Suppressor macrophage (primary cell): Measurements from ENCODE around the gene RHOH.
A peak's percentile ranks its signal among the peaks of the same experiment; 100 is the strongest.
"Not testable (repeated sequence)": the region's sequence is repeated elsewhere in the genome, so short reads cannot be mapped to it uniquely, and the experiment has no call there.

Experiments
- DNase-seq, 4 experiments: peaks; one replicate each; pipeline ENCODE4 v3.0.0-alpha.2; 2020 to 2022
- total RNA-seq, 17 experiments: gene quantifications; one replicate each; lab custom pipeline; 2026; ENCODE audit warnings: mixed read lengths in 6 of 17, inconsistent platforms in 3 of 17; lab: John Stamatoyannopoulos, UW

Gene RHOH, protein sequence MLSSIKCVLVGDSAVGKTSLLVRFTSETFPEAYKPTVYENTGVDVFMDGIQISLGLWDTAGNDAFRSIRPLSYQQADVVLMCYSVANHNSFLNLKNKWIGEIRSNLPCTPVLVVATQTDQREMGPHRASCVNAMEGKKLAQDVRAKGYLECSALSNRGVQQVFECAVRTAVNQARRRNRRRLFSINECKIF
- 0.13 to 10.7 (median 1.2) reads per million in 17 experiments for total RNA-seq

DNA sequence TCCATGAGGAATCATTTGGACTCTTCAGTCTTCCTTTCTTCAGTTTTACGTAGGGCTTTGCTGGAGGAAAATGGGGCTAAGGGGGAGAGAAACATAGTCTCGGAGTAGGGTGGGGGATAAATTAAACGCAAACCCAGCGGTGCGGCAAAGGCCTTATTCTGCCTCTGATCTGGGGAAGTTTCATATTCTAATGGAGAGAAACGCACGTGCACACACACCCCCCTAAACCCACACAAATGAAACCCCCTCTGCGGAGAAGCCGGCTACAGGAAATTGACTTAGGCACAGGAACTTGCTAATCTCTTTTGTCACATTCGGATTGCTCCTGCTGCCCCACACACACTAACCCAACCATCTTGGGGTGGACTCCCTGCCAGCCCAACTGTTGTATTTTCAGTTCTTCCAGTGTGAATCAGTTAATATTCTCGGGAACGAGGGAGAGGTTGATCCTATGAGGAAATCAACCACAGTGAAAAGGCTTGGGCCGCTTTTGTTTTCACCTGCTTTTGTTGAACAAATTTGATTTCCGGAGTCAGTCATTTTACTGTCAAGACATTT is at the start of gene RHOH:
RHOH (plus strand) TSS at position 308 of the 558 bp plus-strand sequence. CDS start 46,356 bp downstream, outside the sequence.
- peak in 2 of 4 experiments; percentile 22 to 28 for DNase-seq

DNA sequence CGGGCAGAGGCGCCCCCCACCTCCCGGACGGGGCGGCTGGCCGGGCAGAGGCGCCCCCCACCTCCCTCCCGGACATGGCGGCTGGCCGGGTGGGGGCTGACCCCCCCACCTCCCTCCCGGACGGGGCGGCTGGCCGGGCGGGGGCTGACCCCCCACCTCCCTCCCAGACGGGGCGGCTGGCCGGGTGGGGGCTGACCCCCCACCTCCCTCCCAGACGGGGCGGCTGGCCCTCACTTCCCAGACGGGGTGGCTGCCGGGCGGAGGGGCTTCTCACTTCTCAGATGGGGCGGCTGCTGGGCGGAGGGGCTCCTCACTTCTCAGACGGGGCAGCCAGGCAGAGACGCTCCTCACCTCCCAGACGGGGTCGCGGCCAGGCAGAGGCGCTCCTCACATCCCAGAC is 49.3 kb upstream of the RHOH start:
- not testable (repeated sequence) for DNase-seq

DNA sequence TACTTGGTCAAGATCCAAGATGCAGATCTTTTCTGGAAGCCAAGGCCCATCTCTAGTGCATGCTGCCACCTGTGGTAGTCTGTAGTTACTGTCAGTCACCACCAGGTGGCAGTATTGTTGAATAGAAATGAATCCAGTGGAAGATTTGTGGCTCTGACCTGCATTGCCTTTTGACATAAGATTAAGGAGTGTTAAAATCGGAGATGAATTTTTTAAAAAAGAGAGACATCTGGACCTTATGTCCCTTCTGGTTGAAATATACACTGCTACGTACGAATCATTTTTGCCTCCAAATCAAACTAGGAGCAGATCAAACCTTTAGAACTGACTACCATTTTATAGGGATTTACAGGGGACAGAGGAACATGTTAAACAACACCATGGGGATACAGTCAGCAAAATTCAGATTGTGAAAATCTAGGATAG is 46.9 kb upstream of the RHOH start:
- DNase-seq, result peak; percentile 67 to 94 (median 87)

DNA sequence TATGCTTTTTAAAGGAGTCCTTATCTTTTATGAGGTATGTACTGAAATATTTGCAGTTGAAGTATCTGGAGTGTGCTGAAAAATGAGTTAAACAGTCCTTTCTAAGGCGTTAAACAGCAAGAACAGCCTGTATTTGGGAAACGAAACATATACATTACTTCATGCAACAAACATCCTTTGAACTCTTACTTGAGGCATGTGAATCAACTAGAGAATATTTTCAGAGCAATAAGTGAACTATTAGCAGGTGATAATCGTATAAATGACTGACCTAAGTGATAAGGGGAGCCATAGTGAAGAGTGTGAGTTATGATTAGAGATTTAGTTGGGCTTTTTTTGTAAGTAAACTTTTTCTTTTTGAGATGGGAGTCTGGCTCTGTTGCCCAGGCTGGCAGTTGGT is 45.9 kb upstream of the RHOH start:
- no peak for DNase-seq

DNA sequence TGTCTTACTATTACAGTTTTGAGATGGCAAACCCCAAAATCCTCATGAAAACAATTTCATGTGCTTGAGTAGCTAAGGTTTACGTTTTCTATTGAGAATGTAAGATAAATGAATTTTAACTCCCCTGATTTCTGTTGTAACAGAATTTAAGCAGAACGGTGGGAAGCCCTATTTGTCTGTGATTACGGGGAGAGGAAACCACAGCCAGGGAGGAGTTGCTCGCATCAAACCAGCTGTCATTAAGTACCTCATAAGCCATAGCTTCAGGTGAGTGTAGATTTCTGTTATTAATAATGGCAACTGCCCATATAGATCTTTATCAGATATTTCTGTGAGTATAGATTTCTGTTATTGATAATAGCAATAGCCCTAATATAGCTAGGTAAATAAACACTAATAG is 44.2 kb upstream of the RHOH start:
- no peak for DNase-seq

DNA sequence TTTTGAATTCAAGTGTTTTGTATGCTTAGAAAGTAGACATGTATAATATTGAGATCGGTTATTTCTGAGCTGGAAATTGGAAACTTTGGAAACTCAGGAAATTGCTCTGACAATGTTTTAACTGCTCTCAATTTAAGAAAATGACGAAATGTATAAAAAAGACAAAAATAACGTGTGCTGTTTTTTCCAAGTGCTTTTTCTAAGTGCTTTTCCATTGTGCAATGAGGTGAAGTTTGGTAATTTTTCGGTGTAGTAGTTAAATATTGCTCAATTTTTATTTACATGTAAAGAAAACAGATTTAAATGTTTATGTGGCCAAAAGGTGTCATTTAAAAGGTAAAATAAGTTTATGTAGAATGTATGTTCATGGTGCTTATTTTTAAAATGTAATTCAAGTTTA is 39.4 kb upstream of the RHOH start:
- DNase-seq, result peak in 2 of 4 experiments; percentile 8 to 15

DNA sequence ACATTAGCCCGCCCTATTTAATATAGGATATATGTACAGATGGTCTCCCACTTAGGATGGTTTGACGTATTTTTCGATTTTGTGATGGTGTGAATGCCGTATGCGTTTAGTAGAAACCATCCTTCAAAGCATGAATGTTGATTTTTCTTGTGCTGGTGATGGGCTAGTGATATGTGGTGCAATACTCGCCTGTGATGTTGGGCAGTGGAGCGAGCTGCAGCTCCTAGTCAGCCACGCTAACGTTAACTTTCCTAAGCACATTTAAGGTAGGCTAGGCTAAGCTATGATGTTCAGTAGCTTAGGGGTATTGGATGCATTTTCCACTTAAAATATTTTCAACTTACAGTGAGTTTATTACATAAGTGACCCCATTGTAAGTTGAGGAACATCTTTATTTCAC is 36.6 kb upstream of the RHOH start:
- no peak for DNase-seq

DNA sequence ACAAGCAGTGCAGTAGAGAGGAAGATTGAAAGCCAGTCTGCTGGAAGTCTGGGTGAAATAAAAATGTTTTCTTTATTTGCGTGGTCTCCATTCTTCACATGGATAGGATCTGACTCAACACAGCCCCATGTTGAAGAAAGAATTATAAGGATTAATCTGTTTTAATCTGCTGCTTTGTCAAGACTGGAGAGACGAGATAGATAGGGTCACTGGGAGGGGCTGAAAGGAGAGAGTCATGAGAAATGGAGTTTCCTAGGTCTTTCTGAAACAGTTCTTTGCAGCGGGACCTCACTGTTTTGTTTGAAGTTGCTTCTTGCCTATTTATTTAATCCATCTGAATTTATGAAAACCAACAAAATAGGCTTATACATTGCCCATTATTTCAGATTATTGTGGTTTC is 32.4 kb upstream of the RHOH start:
- no peak for DNase-seq

DNA sequence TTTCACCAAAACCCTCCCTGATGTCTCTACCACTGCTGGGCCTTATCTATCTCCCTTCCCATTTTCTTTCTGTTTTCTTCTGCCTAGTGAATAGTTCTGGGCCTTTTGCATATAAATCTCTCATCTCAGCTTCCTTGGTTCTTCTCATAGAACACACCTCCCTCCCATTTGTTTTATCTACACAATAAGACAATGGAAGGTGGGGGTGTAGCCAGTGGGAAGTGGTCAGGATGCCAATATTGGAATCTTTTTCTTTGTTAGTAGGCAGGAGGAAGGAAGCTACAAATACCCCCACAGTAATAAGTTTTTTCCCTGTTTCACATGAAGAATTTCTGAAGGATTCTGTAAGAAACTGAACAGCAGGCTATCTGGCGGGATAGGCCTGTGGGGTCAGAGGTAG is 30.9 kb upstream of the RHOH start:
- no peak for DNase-seq

DNA sequence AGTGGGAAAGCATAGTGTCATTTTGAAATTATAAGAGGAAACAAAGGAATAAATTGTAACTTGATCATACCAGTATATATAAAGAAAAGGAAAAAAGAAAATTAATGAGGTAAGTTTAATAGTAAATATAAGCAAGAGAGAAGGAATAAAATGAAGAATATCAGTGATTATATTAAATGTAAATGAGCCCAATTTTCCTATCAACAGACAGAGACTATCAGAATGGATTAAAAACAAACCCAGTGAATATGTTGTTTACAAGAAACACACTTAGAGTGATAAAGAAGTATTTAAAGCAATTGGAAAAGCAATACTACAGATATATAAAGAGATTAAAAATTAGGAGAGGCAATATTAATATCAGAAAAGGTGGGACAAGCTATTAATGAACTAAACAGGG is 28.8 kb upstream of the RHOH start:
- DNase-seq, result no peak

DNA sequence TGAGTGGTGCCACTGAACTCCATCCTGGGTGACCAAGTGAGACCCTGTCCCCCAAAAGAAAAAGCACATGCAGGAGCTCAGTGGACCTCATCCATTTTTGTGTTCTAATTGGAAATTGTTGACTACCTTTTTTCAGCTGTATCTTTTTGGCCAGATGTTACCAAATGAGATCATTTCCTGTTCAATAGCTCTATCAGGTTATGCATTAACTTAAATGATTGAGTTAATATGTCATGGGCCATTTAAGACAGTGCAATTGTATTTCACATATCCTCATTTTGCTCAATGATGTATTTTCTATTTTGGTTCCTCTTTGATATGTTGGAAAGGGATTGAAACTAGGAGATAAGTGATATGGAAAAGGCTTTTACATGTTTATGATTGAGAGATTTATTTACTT is 26.2 kb upstream of the RHOH start:
- DNase-seq, result no peak

DNA sequence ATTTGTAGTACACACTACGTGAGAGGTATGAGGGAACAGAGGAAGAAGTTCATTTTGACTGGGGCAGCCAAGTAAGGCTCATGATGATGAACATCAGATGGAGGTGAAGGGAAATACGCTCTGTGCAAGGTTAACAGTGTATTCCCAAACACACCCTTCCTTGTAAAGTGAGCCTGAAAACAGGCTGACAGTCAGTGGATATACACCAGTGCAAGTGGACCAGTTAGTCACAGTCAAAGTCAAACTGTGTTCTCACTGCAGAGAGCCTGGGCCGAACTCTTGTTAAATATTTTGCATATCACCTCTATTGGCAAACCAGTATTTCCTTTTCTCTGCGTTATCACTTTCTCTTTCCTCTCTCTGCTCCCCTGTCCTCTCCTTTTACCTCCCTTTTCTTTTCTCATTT is 23.4 kb upstream of the RHOH start:
- DNase-seq, result no peak

DNA sequence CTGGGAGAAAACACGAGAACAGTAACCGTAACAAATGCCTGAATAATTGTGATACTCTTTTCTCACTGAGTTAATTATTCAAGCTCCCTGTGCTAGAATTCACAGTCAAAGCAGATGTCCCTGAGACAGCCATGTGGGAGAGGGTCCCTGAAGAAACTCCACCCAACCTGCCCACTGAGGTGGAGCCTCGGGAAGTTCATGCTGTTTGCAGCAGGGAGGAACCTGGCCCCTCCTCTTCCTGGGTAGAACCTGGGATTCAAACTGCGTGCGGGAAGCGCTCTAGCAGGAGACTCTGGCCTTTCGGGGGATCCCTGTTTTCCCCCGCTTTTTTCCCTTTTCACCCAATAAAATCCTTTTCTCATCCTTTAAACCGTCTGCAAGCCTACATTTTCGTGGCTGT is 20.2 kb upstream of the RHOH start:
- DNase-seq, result no peak

DNA sequence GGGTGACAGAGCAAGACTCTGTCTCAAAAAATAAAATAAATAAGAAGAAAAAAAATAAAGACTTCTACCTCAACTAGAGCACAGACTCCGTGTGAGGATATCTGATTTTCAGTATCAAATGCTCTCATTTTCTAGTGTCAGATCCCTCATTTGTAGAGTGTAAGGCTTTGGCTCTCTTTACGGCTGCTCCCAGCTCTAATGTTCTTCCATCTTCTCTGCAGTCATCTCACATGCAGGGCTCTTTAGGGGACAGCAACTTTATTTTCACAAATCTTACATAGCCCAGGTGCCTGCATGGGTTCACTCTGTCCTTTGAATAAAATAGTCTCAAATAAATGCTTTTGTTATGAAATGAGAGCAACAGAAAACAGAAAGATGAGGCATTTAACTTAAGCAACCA is 19.2 kb upstream of the RHOH start:
- no peak for DNase-seq

DNA sequence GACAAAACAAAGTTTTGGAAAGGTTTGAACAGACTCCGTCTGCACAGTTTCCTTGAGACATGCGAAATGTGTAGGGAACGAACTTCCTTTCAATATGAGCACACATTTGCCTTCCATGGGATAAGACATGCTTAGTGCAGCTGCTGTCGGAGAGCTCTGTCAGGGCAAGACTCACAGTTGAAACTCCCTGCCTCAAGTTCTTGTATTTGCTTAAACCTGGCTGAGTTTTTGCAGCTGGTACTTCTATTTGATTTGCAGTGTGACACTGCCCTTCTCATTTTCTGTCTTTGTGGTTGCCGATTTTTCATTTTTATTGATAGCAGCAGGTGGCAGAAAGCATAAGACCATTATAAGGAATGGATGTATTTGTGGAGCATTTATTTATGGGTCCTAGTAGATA is 18.2 kb upstream of the RHOH start:
- DNase-seq, result no peak

DNA sequence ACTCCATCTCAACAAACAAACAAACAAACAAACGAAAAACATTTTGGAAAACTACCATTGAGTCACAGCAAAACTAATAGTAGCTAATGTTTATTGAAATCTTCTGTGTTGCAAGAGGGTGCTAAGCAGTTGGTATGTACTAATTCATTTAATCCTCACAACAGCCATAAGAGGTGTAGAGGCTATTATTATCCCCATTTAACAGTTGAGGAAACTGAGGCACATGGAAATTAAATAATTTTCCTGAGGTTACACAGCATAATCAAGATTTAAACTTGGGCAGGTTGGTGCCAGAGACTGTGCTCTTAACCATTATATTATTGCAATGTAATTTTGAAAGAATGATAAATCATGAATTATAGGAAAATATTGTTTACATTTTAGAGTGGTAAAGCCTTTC is 17.5 kb upstream of the RHOH start:
- no peak for DNase-seq

DNA sequence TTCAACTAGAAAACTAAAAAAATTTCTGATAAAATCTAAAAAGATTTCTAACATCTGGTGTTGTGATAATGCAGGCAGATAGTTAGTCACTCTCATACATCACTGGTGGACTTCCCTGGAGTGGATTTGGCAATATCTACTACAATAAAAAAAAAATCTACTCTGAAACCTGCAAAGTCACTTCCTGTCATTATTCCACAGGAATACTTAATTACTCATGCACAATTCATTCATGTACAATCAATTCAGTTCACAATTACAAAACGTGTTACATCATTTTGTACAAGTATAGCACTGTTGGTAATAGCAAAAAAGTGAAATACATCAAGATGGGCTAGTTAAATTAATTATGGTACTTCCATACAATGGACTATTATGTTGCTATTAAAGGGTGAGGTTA is 16.5 kb upstream of the RHOH start:
- peak in 2 of 4 experiments; percentile 62 to 74 for DNase-seq

DNA sequence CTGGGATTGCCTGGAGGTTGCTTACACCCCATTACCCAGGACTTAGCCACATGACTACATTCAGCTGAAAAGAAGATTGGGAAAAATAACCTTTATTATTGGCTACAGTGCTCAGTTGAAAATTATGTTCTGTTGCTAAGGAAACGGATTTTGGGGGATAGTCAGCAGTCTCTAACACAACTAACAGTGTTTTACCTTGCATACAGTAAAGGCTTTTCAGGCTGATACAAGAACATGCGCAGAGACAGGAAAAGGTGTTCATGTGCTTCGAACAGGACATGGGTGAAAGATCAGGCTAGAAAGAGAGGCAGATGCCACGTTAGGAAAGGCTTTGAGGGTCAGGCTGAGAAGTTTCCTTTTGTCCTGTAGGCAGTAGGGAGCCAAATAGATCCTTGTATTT is 14.8 kb upstream of the RHOH start:
- no peak for DNase-seq

DNA sequence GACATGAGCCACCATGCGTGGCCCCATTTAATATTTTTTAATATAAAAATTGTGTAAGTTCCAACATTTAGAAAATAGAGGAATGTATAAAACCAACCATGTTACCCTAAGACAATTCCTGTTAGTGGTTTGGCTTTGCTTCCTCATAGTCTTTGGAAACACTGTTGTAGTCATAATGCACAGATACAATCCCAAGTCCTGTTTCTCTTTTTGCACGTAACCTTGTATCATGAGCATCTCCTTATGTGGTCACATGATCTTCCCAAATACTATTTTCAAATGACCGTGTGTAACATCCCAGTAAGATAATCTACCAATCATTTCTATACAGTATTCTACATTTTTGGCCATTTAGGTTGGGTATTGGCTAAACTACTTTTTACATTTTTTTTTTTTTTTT is 13.9 kb upstream of the RHOH start:
- DNase-seq, result peak in 3 of 4 experiments; percentile 35 to 79 (median 64)

DNA sequence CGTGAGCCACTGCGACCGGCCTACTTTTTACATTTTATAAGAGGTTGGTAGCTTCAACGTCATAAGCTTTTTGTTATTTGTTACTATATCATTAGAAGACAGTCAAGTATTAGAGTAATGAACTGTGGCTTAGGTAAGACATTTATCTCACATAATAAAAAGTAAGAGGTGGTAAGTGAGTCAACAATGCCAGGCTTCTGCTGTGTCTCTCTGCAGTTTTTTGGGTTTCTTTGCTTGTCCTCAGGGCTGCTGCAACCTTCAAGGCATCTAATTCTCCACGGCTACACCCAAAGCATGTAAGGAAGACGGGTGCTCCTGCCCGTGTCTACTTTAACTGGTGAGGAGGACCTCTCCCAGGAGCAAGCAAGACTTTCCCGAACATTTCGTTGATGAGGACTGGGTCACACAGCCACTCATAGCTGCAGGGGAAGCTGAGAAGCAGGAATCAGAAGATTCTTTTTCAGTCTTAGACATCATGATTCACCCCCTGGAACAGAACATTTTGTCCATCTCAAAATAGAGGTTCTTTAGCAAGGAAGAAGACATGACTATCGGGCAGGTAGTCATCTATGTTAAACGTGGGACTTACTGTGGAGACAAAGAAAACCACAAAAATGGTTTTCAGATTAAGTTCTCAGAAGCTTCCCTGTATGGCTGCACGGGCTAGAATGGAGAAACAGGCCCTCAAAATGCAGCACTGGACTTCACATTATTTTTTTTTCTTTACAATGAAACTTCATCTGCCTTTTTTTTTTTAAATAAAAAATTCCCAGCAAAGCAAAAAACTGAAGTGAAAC is 13.0 kb upstream of the RHOH start:
- DNase-seq, result peak in 3 of 4 experiments; percentile 11 to 39 (median 29)

DNA sequence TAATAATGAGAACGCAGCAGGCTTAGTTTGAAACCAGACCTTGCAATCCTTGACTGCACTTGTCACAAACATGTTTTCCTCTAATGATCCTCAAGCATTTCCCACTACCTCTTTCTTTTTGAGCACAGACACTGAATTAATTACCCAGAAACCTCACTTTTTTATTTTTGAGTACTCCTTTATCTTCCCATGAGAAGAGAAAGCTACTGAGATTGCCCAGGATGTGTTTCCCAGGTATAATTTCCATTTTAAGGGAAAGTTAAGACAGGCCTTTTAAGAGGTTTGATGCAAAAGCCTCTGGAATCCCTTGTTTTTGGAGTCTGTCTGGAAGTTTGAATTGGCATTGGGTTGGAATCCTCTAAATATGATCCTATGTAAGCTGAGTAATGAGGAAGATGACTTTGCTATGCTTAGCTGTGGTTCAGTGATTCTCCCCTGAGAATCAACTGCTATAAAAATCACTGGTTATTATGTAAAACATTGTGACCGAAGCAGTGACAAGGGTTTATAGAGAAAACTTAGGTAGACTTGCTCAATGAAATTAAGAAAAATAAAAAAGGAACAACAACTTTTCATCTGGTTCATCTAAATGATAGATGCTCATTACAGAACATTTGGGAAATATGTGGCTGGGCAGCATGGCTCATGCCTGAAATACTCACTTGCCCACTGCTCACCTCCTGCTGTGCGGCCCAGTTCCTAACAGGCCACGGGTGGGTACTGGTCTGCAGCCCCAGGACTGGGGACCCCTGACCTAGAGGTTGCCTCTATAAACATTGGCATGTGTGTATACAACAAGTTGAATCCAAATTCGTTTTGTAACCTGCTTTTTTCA is 10.8 kb upstream of the RHOH start:
- no peak for DNase-seq

DNA sequence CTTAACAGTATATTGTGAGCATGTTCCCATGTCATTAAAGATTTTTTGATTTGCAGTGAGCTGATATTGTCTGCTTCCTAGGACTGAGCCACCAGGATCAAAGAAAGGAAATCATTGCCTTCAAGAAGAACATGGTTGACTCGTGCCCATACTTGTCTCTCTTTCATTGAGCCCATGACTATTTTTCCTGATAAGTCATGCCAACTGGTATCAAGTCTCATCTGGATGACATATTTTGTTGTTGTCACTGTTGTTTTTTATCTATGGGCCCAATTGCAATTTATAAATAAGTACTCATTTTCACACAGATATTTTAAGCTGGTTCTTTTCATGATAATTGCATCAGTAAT is 10.2 kb upstream of the RHOH start:
- no peak for DNase-seq

DNA sequence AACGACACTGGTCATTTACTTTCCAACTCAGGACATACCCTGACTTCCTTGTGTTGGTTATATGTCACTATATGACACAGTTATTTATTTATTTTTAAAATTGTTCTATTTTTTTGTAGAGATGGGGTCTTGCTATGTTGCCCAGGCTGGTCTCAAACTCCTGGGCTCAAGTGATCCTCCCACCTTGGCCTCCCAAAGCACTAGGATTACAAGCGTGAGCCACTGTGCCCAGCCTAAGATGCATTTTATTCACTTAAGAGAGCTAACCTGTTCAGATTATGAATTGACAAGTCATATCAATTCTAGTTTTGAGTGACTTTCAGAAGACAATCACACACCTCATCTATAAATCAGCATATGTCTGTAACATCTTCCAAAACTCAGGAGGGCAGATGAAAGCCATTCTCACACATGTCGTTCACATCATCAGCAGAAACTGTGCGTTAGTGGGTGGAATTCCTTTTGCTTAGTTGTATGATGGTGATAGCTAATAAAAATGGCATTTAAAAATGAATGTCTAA is 9.4 kb upstream of the RHOH start:
- DNase-seq, result no peak
